ENCODE measurements around the gene ZBTB16. TPM values are rescaled to one million over a fixed set of nuclear protein-coding genes. Genes with fewer than 3 reads are reported as not detected.

The ZBTB16 gene
- total RNA-seq, 1 experiment from 2014 or later, result 0.21 TPM

DNA sequence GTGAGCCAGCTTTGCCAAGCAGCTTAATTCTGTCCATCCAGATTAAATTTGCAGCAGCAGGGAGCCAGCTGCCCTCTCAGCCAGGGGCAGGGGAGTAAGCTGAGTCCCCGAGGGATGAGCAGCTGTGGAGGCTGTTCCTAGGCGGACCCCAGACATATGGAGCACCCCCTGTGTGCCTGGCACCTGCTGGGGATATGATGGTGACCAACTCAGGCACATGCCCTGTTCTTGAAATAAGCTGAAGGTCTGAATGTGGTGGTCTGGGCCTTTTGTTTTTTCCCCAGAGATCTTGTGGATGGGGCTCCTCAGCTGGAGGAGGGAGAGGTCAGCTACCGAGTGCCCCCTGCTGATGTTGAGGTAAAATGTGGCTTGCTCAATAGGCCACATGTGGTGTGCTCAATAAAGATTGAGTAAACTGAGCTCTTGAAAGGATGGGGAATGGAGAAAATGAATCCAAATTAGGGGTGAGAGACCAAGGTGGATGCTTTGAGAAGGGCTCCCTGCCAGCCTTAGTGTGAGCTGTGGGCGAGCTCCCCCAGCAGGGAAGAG lies 133.4 kb downstream of the ZBTB16 start:
- no peaks in the 10 kb centered on the region for H3K9me3 ChIP-seq (ENCODE audit: control insufficient read depth, insufficient read depth, low read depth, low read length)
- H3K4me1 ChIP-seq (ENCODE audit: control insufficient read depth, insufficient read depth, low read length), result no peaks in the 10 kb centered on the region
- POLR2A ChIA-PET, result no interaction called here
- TF ChIP-seq SIN3A (IDR thresholded peaks at IDR 0.05; ENCODE audit: borderline replicate concordance, insufficient read depth, low read depth, low read length) (no peak), POLR2AphosphoS5 (IDR thresholded peaks at IDR 0.05; ENCODE audit: low read depth, low read length) (no peak), TCF7L2 (IDR thresholded peaks at IDR 0.05; ENCODE audit: low read depth, low read length) (no peak)
- TF ChIP-seq, protein P1, sequence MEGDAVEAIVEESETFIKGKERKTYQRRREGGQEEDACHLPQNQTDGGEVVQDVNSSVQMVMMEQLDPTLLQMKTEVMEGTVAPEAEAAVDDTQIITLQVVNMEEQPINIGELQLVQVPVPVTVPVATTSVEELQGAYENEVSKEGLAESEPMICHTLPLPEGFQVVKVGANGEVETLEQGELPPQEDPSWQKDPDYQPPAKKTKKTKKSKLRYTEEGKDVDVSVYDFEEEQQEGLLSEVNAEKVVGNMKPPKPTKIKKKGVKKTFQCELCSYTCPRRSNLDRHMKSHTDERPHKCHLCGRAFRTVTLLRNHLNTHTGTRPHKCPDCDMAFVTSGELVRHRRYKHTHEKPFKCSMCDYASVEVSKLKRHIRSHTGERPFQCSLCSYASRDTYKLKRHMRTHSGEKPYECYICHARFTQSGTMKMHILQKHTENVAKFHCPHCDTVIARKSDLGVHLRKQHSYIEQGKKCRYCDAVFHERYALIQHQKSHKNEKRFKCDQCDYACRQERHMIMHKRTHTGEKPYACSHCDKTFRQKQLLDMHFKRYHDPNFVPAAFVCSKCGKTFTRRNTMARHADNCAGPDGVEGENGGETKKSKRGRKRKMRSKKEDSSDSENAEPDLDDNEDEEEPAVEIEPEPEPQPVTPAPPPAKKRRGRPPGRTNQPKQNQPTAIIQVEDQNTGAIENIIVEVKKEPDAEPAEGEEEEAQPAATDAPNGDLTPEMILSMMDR (IDR thresholded peaks at IDR 0.05), result no peak
- TF ChIP-seq, protein P2, sequence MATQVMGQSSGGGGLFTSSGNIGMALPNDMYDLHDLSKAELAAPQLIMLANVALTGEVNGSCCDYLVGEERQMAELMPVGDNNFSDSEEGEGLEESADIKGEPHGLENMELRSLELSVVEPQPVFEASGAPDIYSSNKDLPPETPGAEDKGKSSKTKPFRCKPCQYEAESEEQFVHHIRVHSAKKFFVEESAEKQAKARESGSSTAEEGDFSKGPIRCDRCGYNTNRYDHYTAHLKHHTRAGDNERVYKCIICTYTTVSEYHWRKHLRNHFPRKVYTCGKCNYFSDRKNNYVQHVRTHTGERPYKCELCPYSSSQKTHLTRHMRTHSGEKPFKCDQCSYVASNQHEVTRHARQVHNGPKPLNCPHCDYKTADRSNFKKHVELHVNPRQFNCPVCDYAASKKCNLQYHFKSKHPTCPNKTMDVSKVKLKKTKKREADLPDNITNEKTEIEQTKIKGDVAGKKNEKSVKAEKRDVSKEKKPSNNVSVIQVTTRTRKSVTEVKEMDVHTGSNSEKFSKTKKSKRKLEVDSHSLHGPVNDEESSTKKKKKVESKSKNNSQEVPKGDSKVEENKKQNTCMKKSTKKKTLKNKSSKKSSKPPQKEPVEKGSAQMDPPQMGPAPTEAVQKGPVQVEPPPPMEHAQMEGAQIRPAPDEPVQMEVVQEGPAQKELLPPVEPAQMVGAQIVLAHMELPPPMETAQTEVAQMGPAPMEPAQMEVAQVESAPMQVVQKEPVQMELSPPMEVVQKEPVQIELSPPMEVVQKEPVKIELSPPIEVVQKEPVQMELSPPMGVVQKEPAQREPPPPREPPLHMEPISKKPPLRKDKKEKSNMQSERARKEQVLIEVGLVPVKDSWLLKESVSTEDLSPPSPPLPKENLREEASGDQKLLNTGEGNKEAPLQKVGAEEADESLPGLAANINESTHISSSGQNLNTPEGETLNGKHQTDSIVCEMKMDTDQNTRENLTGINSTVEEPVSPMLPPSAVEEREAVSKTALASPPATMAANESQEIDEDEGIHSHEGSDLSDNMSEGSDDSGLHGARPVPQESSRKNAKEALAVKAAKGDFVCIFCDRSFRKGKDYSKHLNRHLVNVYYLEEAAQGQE (IDR thresholded peaks at IDR 0.05; ENCODE audit: insufficient read depth in 1 of 2, low read depth in 2 of 2, low read length in 1 of 2), result no peak
- no peak for ATAC-seq
- CTCF ChIA-PET, result no interaction called here
- H3K36me3 ChIP-seq (ENCODE audit: control insufficient read depth, insufficient read depth, low read length), result no peaks in the 10 kb centered on the region
- no peaks in the 10 kb centered on the region for H3K27me3 ChIP-seq (ENCODE audit: control insufficient read depth, insufficient read depth, low read length)
- no TSS peak for BruUV-seq (replicated peaks)
- DNase-seq (ENCODE audit: low read depth, low spot score), result no peak
- no peak overlapping the region for H3K4me3 ChIP-seq (ENCODE audit: low read depth in 2 of 2, low read length in 2 of 2)
- intact Hi-C loops (cut with micrococcal nuclease; ENCODE audit: unreplicated experiment) (no loop called here), in situ Hi-C loops (cut with HindIII; ENCODE audit: low pct_unique_long_range_greater_than_20kb, low sequenced_read_pairs) (no loop called here)
- no peak overlapping the region for H3K27ac ChIP-seq (ENCODE audit: low read length)

DNA sequence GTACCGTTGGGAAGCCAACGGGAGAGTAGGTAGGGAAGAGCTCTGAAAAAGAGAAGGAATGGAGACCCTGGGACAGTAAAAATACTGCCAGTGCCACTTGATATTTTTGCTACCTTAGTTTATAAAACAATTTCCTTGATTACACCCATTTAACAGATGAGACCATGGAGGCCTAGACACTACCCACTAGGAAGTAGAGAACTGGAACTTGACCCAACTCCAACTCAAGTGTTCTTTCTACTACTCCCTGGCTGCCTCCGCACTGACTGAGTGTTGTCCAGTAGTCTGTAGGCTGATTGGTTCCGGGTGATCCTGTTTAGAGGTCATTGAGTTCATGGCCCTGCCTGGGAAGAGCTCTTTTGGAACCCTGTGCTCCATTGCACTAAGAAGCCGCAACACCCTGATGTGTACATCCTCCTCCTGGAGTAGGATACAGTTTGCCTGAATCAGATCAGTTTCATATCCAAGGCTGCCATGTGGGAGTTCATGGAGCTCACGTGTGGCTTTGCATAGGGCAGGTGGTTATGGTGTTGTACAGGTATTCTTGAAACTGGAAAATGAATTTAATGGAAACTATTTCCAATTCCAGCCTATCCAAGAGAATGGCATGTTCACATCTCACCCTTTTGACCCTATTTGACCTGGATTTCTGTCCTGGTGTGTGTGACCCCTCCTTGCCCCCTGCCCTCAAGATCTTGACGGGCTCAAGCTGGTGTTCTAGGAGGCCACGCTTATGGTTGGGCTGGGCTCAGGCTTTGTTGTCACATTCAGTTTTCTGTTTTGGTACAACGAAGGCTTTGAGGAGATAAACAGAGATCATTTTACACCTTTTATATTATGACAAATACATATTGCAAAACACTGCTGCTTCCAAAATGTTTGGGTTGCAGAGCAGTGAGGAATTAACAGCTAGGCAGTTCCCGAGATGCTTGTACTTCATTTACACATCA lies 134.5 kb downstream of the ZBTB16 start:
- intact Hi-C loops (cut with micrococcal nuclease; ENCODE audit: unreplicated experiment), result no loop called here
- Histone ChIP-seq H3K4me3 (ENCODE audit: low read depth in 2 of 2, low read length in 2 of 2) (no peak overlapping the region), H3K27me3 (ENCODE audit: control insufficient read depth, insufficient read depth, low read length) (peaks cover 4% of the 10 kb centered on the region; the same call in 1 of the 2 replicates), H3K36me3 (ENCODE audit: control insufficient read depth, insufficient read depth, low read length) (no peaks in the 10 kb centered on the region), H3K27ac (ENCODE audit: low read length) (no peak overlapping the region), H3K9me3 (ENCODE audit: control insufficient read depth, insufficient read depth, low read depth, low read length) (no peaks in the 10 kb centered on the region), H3K4me1 (ENCODE audit: control insufficient read depth, insufficient read depth, low read length) (no peaks in the 10 kb centered on the region)
- ChIA-PET CTCF (no interaction called here), POLR2A (no interaction called here)
- DNase-seq (ENCODE audit: low read depth, low spot score) (no peak), ATAC-seq (no peak)
- in situ Hi-C loops (cut with HindIII; ENCODE audit: low pct_unique_long_range_greater_than_20kb, low sequenced_read_pairs), result no loop called here
- TF ChIP-seq SIN3A (IDR thresholded peaks at IDR 0.05; ENCODE audit: borderline replicate concordance, insufficient read depth, low read depth, low read length), result no peak
- TF ChIP-seq POLR2AphosphoS5 (IDR thresholded peaks at IDR 0.05; ENCODE audit: low read depth, low read length), result no peak
- TF ChIP-seq, protein P2 (IDR thresholded peaks at IDR 0.05; ENCODE audit: insufficient read depth in 1 of 2, low read depth in 2 of 2, low read length in 1 of 2), result no peak
- TF ChIP-seq, protein P1 (IDR thresholded peaks at IDR 0.05), result no peak
- no TSS peak for BruUV-seq (replicated peaks)

All from Panc1 (cell line).